Left cardiac atrium (tissue), 4 donors: ENCODE measurements around the gene SRC. TPM values are rescaled to one million over a fixed set of nuclear protein-coding genes. Genes with fewer than 3 reads are reported as not detected.
A peak's percentile ranks its signal among the peaks of the same experiment; 100 is the strongest.

ENCODE experiments used
- ATAC-seq, 2 donors: fragments of 200-7000 bp; cut with Tn5 transposase; one replicate each; pipeline ENCODE4 v1.9.1; 2020; ENCODE audit warnings: mild to moderate bottlenecking in 2 of 2, moderate library complexity in 2 of 2
- DNase-seq: peaks from one replicate; pipeline ENCODE4 v3.0.0-alpha.2; 2020
- intact Hi-C, 2 donors: fragments of 100-400 bp; cut with DNase I; formaldehyde crosslinking; loops; one replicate each; pipeline versions ENCODE4 v1.14.1 to v1.15.1; 2022 to 2023
- total RNA-seq, 2 donors: library from RNA; stranded (reverse); fragmentation: NEBNext Ultra II Directional; extraction: Animal tissue kit (Norgen Biotek cat#: 25700); gene quantifications; one replicate each; pipeline ENCODE4 v1.2.1, GENCODE V29; 2021
- donor health status: DM: no; HTN: yes; CAD: no.
- donor health status: DM: no; HTN: yes; CAD: no; lungs with severe emphysema.
- donor health status: DM: yes; HTN: yes; CAD: no.
- donor health status: Dilated cardiomyopathy.

Gene SRC
- total RNA-seq, 2 donors from 2014 or later, result 9.2 to 10.2 TPM

GRCh38 chr20:37375227-37375626 lies 29.3 kb downstream of the SRC start:
- DNase-seq (no peak), ATAC-seq (no peak)
- intact Hi-C loops, result no loop called here

GRCh38 chr20:37376324-37376723 lies 30.4 kb downstream of the SRC start:
- DNase-seq, result no peak
- intact Hi-C loops, result no loop called here
- ATAC-seq, result no peak

- intact Hi-C loops, result no loop called here
- ATAC-seq (no peak), DNase-seq (no peak)
Measured at GRCh38 chr20:37376791-37377190, 30.9 kb downstream of the SRC start.

GRCh38 chr20:37377346-37378081 lies 31.6 kb downstream of the SRC start:
- ATAC-seq (no peak), DNase-seq (no peak)
- intact Hi-C loops, result no loop called here

- intact Hi-C loops, result no loop called here
- DNase-seq (no peak), ATAC-seq (no peak)
Measured at GRCh38 chr20:37378420-37378784, 32.5 kb downstream of the SRC start.

GRCh38 chr20:37378785-37379598 lies 33.1 kb downstream of the SRC start:
- ATAC-seq, result no peak
- DNase-seq, result no peak
- intact Hi-C loops, result no loop called here

- DNase-seq (no peak), ATAC-seq (no peak)
- intact Hi-C loops, result loop anchor here (5.0 to 10.0 kb wide), 3 partner anchors 152 to 185 kb away; no protein-coding TSS in a partner anchor
Measured at GRCh38 chr20:37379967-37380828, 34.3 kb downstream of the SRC start.

- intact Hi-C loops, result loop anchor here (5.0 to 10.0 kb wide), 3 partner anchors 151 to 186 kb away; no protein-coding TSS in a partner anchor
- no peak for ATAC-seq
- DNase-seq, result no peak
Measured at GRCh38 chr20:37380864-37381579, 35.1 kb downstream of the SRC start.

- DNase-seq, result no peak
- intact Hi-C loops, result loop anchor here (5.0 to 10.0 kb wide), 3 partner anchors 150 to 187 kb away; no protein-coding TSS in a partner anchor
- ATAC-seq, result no peak
Measured at GRCh38 chr20:37381621-37382471, 35.9 kb downstream of the SRC start.

- no peak for ATAC-seq
- DNase-seq, result no peak
- intact Hi-C loops, result loop anchor here (5.0 to 10.0 kb wide), 3 partner anchors 150 to 188 kb away; no protein-coding TSS in a partner anchor
Measured at GRCh38 chr20:37382482-37383120, 36.7 kb downstream of the SRC start.

GRCh38 chr20:37383229-37383989 lies 37.5 kb downstream of the SRC start:
- no peak for DNase-seq
- intact Hi-C loops, result loop anchor here (5.0 to 10.0 kb wide), 3 partner anchors 149 to 189 kb away; no protein-coding TSS in a partner anchor

GRCh38 chr20:37384683-37385174 lies 38.8 kb downstream of the SRC start:
- intact Hi-C loops, result loop anchor here (2.0 to 10.0 kb wide), 5 partner anchors 114 to 190 kb away; no protein-coding TSS in a partner anchor
- DNase-seq (peak; percentile 71), ATAC-seq (peak; percentile 84 to 89)

More at GRCh38 chr20:37383229-37383989, 37.5 kb downstream of the SRC start:
- ATAC-seq, result peak in 1 of 2 donors; percentile 6

- intact Hi-C loops, result loop anchor here (2.0 to 10.0 kb wide), 4 partner anchors 114 to 190 kb away; no protein-coding TSS in a partner anchor
- ATAC-seq (no peak), DNase-seq (no peak)
Measured at GRCh38 chr20:37385176-37385575, 39.2 kb downstream of the SRC start.

GRCh38 chr20:37385659-37386504 lies 39.9 kb downstream of the SRC start:
- intact Hi-C loops, result loop anchor here (2.0 to 10.0 kb wide), 4 partner anchors 115 to 191 kb away; no protein-coding TSS in a partner anchor
- ATAC-seq, result no peak
- DNase-seq, result no peak
